Lower leg skin (tissue), 4 donors: ENCODE measurements around the gene PHKG2. TPM values are rescaled to one million over a fixed set of nuclear protein-coding genes. Genes with fewer than 3 reads are reported as not detected.

Experiments used
- DNase-seq, 2 donors: peaks; one replicate each; pipeline ENCODE4 v3.0.0-alpha.2; 2019; ENCODE audit warnings: low spot score in 2 of 2
- H3K4me3 ChIP-seq: fragments of 200-600 bp; sonication (generic); 2 replicates; pipeline ENCODE4 v1.5.1; 2017; ENCODE audit warnings: mild to moderate bottlenecking, low read depth; ENCODE audit not compliant: poor library complexity, severe bottlenecking
- CTCF ChIP-seq, 3 donors: fragments of 450-650 bp; IDR thresholded peaks; one replicate each; pipeline ENCODE4 v1.5.1; 2016; ENCODE audit warnings: antibody characterized with exemption in 3 of 3, mild to moderate bottlenecking in 3 of 3, moderate library complexity in 2 of 3
- POLR2A ChIP-seq, 2 donors: fragments of 450-650 bp; IDR thresholded peaks; one replicate each; pipeline ENCODE4 v1.6.1; 2016 to 2017; ENCODE audit warnings: antibody characterized with exemption in 2 of 2, mild to moderate bottlenecking in 1 of 2, moderate library complexity in 1 of 2
- WGBS, 2 donors: methylation state at CpG; one replicate each; pipeline ENCODE4 v1.1.5; 2018; 5-methylcytosine and 5-hydroxymethylcytosine counted together
- intact Hi-C: fragments of 100-400 bp; cut with DNase I; formaldehyde crosslinking; loops from one replicate; pipeline ENCODE4 v1.15.0; 2023; ENCODE audit warnings: low total_unique reads
- total RNA-seq, 4 donors: library from RNA; depleted of rRNA; stranded (reverse); fragments of >200 nt; gene quantifications; one replicate each; pipeline ENCODE4 v1.1.0, GENCODE V29; 2016

PHKG2 gene
- total RNA-seq, 4 donors from 2014 or later, result 20.6 to 39.5 (median 31.5) TPM

GRCh38 chr16:30782486-30783279, 34.5 kb downstream of the PHKG2 start:
- H3K4me3 ChIP-seq, result no peak overlapping the region
- DNase-seq, result no peak
- intact Hi-C loops, result no loop called here
- no peak for TF ChIP-seq POLR2A (IDR thresholded peaks at IDR 0.05)
- WGBS, 2 donors, result 95 to 97% methylated on average over 63 of the region's 63 CpGs

GRCh38 chr16:30783280-30784109, 35.3 kb downstream of the PHKG2 start:
- no peak for DNase-seq
- TF ChIP-seq POLR2A (IDR thresholded peaks at IDR 0.05), result no peak
- TF ChIP-seq CTCF (IDR thresholded peaks at IDR 0.05), result no peak
- 94 to 95% methylated on average over 46 to 57 of the region's 57 CpGs for WGBS, 2 donors
- intact Hi-C loops, result no loop called here
- H3K4me3 ChIP-seq, result no peak overlapping the region

GRCh38 chr16:30784215-30784614, 36.0 kb downstream of the PHKG2 start:
- TF ChIP-seq POLR2A (IDR thresholded peaks at IDR 0.05) (no peak), CTCF (IDR thresholded peaks at IDR 0.05) (no peak)
- 87 to 92% methylated on average over 18 of the region's 18 CpGs for WGBS, 2 donors
- no peak for DNase-seq
- no peak overlapping the region for H3K4me3 ChIP-seq
- intact Hi-C loops, result no loop called here

- no peak for DNase-seq
- WGBS, 2 donors, result 71 to 77% methylated on average over 7 of the region's 7 CpGs
- H3K4me3 ChIP-seq, result no peak overlapping the region
- TF ChIP-seq CTCF (IDR thresholded peaks at IDR 0.05), result no peak
- intact Hi-C loops, result no loop called here
Measured at GRCh38 chr16:30785126-30786106, 37.2 kb downstream of the PHKG2 start.

GRCh38 chr16:30786115-30786935, 38.1 kb downstream of the PHKG2 start:
- 4% methylated on average over 29 to 35 of the region's 57 CpGs for WGBS, 2 donors
- H3K4me3 ChIP-seq, result peak overlapping the region; percentile 88
- TF ChIP-seq POLR2A (IDR thresholded peaks at IDR 0.05) (no peak), CTCF (IDR thresholded peaks at IDR 0.05) (no peak)
- intact Hi-C loops, result no loop called here
- DNase-seq, result no peak
